ENCODE measurements around the gene SPSB4.
"Not testable (repeated sequence)": the region's sequence is repeated elsewhere in the genome, so short reads cannot be mapped to it uniquely, and the experiment has no call there.

The SPSB4 gene

DNA sequence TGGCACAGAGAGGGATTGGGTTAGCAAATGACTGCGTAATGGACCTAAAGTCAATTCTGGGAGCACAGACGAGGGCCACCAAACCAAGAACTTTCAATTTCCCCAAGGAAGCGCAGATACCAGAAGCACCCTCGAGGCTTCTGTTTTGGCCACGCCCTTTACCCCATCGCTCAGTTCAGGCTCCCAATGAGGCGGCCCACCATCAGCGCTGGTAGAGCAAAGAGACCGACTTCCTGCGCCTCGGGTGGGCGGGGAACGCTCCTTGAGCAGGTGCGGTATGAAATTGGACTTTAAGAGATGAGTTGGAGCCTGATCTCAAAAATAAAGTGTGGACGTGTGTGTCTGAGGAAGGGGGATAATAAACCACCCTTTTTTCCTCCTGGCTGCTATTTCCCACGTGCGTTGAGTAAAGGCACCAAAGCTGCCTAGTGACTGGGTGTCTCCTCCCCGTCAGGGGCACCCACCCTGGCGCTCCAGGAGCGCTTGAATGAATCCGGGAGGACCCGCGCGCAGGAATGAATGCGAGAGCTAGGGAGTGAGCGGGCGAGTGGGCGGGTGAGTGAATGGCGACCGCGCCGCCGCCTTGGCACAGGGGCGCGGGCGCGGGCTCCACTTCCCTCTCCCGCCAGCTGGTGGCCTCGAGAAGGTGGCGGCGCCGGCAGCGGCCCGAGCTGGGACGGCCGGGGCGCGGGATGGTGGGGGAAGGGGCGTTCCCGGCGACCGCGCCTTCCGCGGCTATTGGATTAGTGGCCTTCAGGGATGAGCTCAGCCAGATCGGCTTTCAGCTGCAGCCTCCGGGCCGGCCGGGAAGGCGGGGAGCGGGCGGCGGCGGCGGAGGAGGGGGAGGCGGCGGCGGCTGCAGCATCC, at the start of gene SPSB4:
SPSB4 (plus strand) TSS at position 772 of the 867 bp plus-strand sequence. CDS start 14,758 bp downstream, outside the sequence.
- DNase-seq (ENCODE audit: low spot score in 2 of 2) (no peak), ATAC-seq (ENCODE audit: low read depth) (peak; percentile 37)
- Mint-ChIP-seq H3K36me3 (no peaks in the 10 kb centered on the region), H3K27me3 (peaks cover 39% of the 10 kb centered on the region), H3K27ac (no peak within 1 kb of the TSS), H3K9me3 (no peaks in the 10 kb centered on the region), H3K4me1 (peaks cover 6% of the 10 kb centered on the region), H3K4me3 (peak within 1 kb of the TSS; percentile 54)

DNA sequence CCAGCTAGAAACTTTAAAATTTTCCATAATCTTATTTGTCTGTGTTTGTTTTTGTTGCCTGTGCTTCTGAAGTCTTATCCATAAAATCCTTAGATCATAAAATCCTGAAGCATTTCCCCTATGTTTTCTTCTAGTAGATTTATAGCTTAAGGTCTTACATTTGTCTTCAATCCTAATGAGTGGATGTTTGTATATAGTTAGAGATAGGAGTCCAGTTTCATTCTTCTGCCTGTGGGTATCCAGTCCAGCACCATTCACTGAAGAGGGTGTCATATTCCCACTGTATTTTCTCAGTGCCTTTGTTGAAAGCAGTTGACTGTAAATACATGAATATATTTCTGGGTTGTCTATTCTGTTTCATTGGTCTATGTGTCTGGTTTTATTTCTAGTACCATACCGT, 44.8 kb upstream of the SPSB4 start:
- H3K4me3 Mint-ChIP-seq: no peak overlapping the region
- no peak for DNase-seq (ENCODE audit: low spot score in 2 of 2)
- peaks cover under 1% of the 10 kb centered on the region for H3K4me1 Mint-ChIP-seq
- H3K27ac Mint-ChIP-seq: no peak overlapping the region
- no peaks in the 10 kb centered on the region for H3K9me3 Mint-ChIP-seq
- ATAC-seq (ENCODE audit: low read depth): no peak
- no peaks in the 10 kb centered on the region for H3K36me3 Mint-ChIP-seq
- peaks cover 11% of the 10 kb centered on the region for H3K27me3 Mint-ChIP-seq

- ATAC-seq (ENCODE audit: low read depth) (no peak), DNase-seq (ENCODE audit: low spot score in 2 of 2) (no peak)
- no peaks in the 10 kb centered on the region for H3K9me3 Mint-ChIP-seq
- H3K4me3 Mint-ChIP-seq: no peak overlapping the region
- no peak overlapping the region for H3K27ac Mint-ChIP-seq
- peaks cover 13% of the 10 kb centered on the region for H3K27me3 Mint-ChIP-seq
- no peaks in the 10 kb centered on the region for H3K36me3 Mint-ChIP-seq
- peaks cover 3% of the 10 kb centered on the region for H3K4me1 Mint-ChIP-seq
Measured at GRCh38 chr3:141009496-141009895, 41.7 kb upstream of the SPSB4 start.

- ATAC-seq (ENCODE audit: low read depth) (peak; percentile 72), DNase-seq (ENCODE audit: low spot score in 2 of 2) (peak; percentile 35 to 52)
- H3K27ac Mint-ChIP-seq: no peak overlapping the region
Measured at GRCh38 chr3:141011232-141011996, 39.7 kb upstream of the SPSB4 start.

DNA sequence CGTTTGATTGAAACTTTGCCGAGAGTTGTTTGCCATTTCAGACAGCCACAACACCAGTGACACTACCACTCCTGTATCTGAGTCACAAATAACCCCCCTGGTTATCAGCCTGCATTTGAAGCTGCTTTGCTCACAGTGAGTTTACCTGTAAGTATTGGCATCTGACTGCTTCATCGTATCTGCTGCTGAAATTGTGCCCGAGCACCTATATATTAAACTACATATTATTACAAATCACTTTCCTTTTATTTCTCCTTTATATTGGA, 39.2 kb upstream of the SPSB4 start:
- no peaks in the 10 kb centered on the region for H3K9me3 Mint-ChIP-seq
- no peaks in the 10 kb centered on the region for H3K36me3 Mint-ChIP-seq
- peaks cover 3% of the 10 kb centered on the region for H3K4me1 Mint-ChIP-seq
- DNase-seq (ENCODE audit: low spot score in 2 of 2) (no peak), ATAC-seq (ENCODE audit: low read depth) (no peak)
- peaks cover 15% of the 10 kb centered on the region for H3K27me3 Mint-ChIP-seq
- no peak overlapping the region for H3K27ac Mint-ChIP-seq
- H3K4me3 Mint-ChIP-seq: no peak overlapping the region

More at GRCh38 chr3:141011232-141011996, 39.7 kb upstream of the SPSB4 start:
- Mint-ChIP-seq H3K4me1 (peaks cover 3% of the 10 kb centered on the region), H3K36me3 (no peaks in the 10 kb centered on the region), H3K9me3 (no peaks in the 10 kb centered on the region), H3K4me3 (no peak overlapping the region), H3K27me3 (peaks cover 14% of the 10 kb centered on the region)

GRCh38 chr3:141012571-141012970, 38.6 kb upstream of the SPSB4 start:
- H3K9me3 Mint-ChIP-seq: no peaks in the 10 kb centered on the region
- H3K27me3 Mint-ChIP-seq: peaks cover 14% of the 10 kb centered on the region
- no peak for DNase-seq (ENCODE audit: low spot score in 2 of 2)
- H3K4me3 Mint-ChIP-seq: no peak overlapping the region
- H3K36me3 Mint-ChIP-seq: no peaks in the 10 kb centered on the region
- peaks cover 3% of the 10 kb centered on the region for H3K4me1 Mint-ChIP-seq
- ATAC-seq (ENCODE audit: low read depth): no peak
- no peak overlapping the region for H3K27ac Mint-ChIP-seq

DNA sequence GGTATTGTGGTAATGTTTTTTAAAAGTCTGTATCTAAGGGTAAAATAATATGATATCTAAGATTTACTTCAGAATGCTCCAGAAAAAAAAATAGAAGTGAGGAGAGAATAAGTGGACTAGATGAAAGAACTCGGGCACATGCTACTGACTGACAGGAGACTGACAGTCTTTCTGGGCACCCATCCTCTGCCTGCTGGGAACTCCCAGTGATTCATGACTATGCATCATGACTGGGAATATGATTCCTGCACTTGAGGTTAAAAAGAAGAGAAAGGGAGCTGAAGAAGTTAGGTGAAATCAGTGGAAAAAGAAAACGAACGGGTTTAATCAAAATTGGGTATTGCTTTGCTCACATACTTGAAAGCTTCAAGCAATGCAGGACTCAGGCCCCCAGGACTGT, 35.7 kb upstream of the SPSB4 start:
- Mint-ChIP-seq H3K27me3 (peaks cover 9% of the 10 kb centered on the region), H3K4me3 (no peak overlapping the region), H3K27ac (no peak overlapping the region), H3K9me3 (peaks cover 3% of the 10 kb centered on the region), H3K4me1 (peaks cover 3% of the 10 kb centered on the region), H3K36me3 (peaks cover 2% of the 10 kb centered on the region)
- DNase-seq (ENCODE audit: low spot score in 2 of 2): no peak
- no peak for ATAC-seq (ENCODE audit: low read depth)

GRCh38 chr3:141017366-141018322, 33.5 kb upstream of the SPSB4 start:
- not testable (repeated sequence) for H3K27ac Mint-ChIP-seq; H3K4me3 Mint-ChIP-seq; DNase-seq (ENCODE audit: low spot score in 2 of 2); H3K36me3 Mint-ChIP-seq; H3K9me3 Mint-ChIP-seq; ATAC-seq (ENCODE audit: low read depth); H3K4me1 Mint-ChIP-seq
- peaks cover 10% of the 10 kb centered on the region for H3K27me3 Mint-ChIP-seq

GRCh38 chr3:141019244-141019643, 31.9 kb upstream of the SPSB4 start:
- DNase-seq (ENCODE audit: low spot score in 2 of 2): no peak
- H3K27ac Mint-ChIP-seq: no peak overlapping the region
- H3K9me3 Mint-ChIP-seq: peaks cover 3% of the 10 kb centered on the region
- H3K27me3 Mint-ChIP-seq: peaks cover 8% of the 10 kb centered on the region
- no peaks in the 10 kb centered on the region for H3K4me1 Mint-ChIP-seq
- H3K4me3 Mint-ChIP-seq: no peak overlapping the region
- peaks cover 2% of the 10 kb centered on the region for H3K36me3 Mint-ChIP-seq
- no peak for ATAC-seq (ENCODE audit: low read depth)

GRCh38 chr3:141020143-141020830, 30.9 kb upstream of the SPSB4 start:
- H3K9me3 Mint-ChIP-seq: peaks cover 3% of the 10 kb centered on the region
- peaks cover 8% of the 10 kb centered on the region for H3K27me3 Mint-ChIP-seq
- no peak overlapping the region for H3K27ac Mint-ChIP-seq
- no peaks in the 10 kb centered on the region for H3K4me1 Mint-ChIP-seq
- no peak overlapping the region for H3K4me3 Mint-ChIP-seq
- peaks cover 2% of the 10 kb centered on the region for H3K36me3 Mint-ChIP-seq
- ATAC-seq (ENCODE audit: low read depth) (no peak), DNase-seq (ENCODE audit: low spot score in 2 of 2) (no peak)

GRCh38 chr3:141021261-141021660, 29.9 kb upstream of the SPSB4 start:
- peaks cover 3% of the 10 kb centered on the region for H3K9me3 Mint-ChIP-seq
- no peak overlapping the region for H3K27ac Mint-ChIP-seq
- DNase-seq (ENCODE audit: low spot score in 2 of 2): no peak
- no peak for ATAC-seq (ENCODE audit: low read depth)
- no peak overlapping the region for H3K4me3 Mint-ChIP-seq
- peaks cover 2% of the 10 kb centered on the region for H3K36me3 Mint-ChIP-seq
- peaks cover 4% of the 10 kb centered on the region for H3K27me3 Mint-ChIP-seq
- H3K4me1 Mint-ChIP-seq: no peaks in the 10 kb centered on the region

DNA sequence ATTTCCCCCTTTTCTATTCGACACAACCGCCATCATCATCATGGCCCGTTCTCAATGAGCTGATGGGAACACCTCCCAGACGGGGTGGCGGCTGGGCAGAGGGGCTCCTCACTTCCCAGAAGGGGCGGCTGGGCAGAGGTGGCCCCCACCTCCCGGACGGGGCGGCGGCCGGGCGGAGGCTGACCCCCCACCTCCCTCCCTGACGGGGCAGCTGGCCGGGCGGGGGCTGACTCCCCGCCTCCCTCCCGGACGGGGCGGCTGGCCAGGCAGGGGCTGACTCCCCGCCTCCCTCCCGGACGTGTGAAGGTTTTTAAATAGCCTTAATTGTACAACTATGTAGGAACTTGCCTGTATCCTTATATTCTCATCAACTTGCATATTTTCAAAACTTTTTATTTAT, 20.9 kb upstream of the SPSB4 start:
- H3K9me3 Mint-ChIP-seq: no peaks in the 10 kb centered on the region
- ATAC-seq (ENCODE audit: low read depth) (no peak), DNase-seq (ENCODE audit: low spot score in 2 of 2) (no peak)
- H3K27me3 Mint-ChIP-seq: peaks cover 5% of the 10 kb centered on the region
- H3K36me3 Mint-ChIP-seq: no peaks in the 10 kb centered on the region
- no peak overlapping the region for H3K4me3 Mint-ChIP-seq
- H3K4me1 Mint-ChIP-seq: no peaks in the 10 kb centered on the region
- no peak overlapping the region for H3K27ac Mint-ChIP-seq

DNA sequence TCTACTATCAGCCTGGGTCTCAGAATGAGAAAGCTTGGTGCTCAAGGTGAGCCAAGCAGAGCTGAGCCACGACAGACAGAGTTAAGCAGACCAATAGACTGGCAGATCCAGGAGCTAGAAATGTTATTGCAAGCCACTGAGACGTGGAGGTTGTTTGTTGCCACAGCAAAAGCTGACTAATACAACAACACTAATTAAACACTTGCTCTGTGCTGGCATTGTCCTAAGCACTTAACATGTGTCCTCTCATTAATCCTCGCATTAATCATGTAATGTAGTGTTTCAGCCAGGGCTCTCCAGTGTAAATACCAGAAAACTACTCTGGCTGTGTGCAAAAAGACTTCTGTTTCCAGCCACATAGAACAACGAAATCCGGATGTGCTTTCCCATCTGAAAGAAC, 11.6 kb upstream of the SPSB4 start:
- no peak for DNase-seq (ENCODE audit: low spot score in 2 of 2)
- Mint-ChIP-seq H3K36me3 (no peaks in the 10 kb centered on the region), H3K27ac (no peak overlapping the region), H3K4me3 (no peak overlapping the region), H3K27me3 (peaks cover 4% of the 10 kb centered on the region), H3K9me3 (no peaks in the 10 kb centered on the region), H3K4me1 (no peaks in the 10 kb centered on the region)
- no peak for ATAC-seq (ENCODE audit: low read depth)

All from memory B cell (primary cell).